GM12878 (cell line): ENCODE data around the gene OPCML.

Source experiments
- BRCA1 ChIP-seq: IDR thresholded peaks from 2 replicates; pipeline ENCODE4 v1.6.1; 2011; ENCODE audit warnings: low read depth, low read length, improper control_type of control experiment
- MTA3 ChIP-seq: IDR thresholded peaks from 2 replicates; pipeline ENCODE4 v1.6.1; 2012; ENCODE audit warnings: low read length, inconsistent platforms, borderline replicate concordance
- TF ChIP-seq, protein P1 (sequence below): fragments of 450-650 bp; IDR thresholded peaks from 2 replicates; pipeline ENCODE4 v1.6.1; 2017; ENCODE audit warnings: mild to moderate bottlenecking
- TF ChIP-seq, protein P2 (sequence below): IDR thresholded peaks from 2 replicates; pipeline ENCODE4 v1.6.1; 2011; ENCODE audit warnings: low read depth, low read length, improper control_type of control experiment, borderline replicate concordance
- TF ChIP-seq, protein P3 (sequence below): IDR thresholded peaks from 2 replicates; pipeline ENCODE4 v1.6.1; 2012; ENCODE audit warnings: low read depth, low read length, improper control_type of control experiment

DNA sequence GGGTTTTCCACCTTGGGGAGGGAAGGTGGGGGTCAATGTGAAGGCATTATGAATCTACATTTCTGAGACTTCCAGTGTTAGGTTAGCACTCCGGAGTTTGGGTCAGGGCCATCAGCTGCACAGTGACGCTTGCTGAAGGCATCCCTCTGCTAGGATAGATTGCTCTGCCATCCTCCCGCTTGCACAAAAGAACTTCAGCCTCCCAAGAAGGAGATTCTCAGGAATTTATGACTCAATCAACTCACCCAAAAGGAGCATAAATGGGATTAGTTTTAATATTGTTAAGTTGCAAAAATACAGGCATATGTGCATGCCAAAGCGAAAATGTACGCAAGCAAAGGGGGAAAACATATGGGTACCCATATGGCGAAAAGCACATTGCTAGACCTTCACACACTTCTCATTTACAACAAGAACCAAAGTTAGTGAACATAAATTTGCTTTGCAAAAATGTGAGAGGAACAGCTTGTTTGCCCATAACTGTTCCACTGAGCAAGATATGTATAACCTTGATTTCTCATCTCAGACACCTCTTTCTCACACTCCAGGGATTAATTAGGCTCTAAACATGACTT is 1013.0 kb downstream of the OPCML start:
- TF ChIP-seq, protein P1, sequence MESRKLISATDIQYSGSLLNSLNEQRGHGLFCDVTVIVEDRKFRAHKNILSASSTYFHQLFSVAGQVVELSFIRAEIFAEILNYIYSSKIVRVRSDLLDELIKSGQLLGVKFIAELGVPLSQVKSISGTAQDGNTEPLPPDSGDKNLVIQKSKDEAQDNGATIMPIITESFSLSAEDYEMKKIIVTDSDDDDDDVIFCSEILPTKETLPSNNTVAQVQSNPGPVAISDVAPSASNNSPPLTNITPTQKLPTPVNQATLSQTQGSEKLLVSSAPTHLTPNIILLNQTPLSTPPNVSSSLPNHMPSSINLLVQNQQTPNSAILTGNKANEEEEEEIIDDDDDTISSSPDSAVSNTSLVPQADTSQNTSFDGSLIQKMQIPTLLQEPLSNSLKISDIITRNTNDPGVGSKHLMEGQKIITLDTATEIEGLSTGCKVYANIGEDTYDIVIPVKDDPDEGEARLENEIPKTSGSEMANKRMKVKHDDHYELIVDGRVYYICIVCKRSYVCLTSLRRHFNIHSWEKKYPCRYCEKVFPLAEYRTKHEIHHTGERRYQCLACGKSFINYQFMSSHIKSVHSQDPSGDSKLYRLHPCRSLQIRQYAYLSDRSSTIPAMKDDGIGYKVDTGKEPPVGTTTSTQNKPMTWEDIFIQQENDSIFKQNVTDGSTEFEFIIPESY: no peak
- TF ChIP-seq, protein P2, sequence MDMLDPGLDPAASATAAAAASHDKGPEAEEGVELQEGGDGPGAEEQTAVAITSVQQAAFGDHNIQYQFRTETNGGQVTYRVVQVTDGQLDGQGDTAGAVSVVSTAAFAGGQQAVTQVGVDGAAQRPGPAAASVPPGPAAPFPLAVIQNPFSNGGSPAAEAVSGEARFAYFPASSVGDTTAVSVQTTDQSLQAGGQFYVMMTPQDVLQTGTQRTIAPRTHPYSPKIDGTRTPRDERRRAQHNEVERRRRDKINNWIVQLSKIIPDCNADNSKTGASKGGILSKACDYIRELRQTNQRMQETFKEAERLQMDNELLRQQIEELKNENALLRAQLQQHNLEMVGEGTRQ: no peak
- no peak for TF ChIP-seq BRCA1
- TF ChIP-seq, protein P3, sequence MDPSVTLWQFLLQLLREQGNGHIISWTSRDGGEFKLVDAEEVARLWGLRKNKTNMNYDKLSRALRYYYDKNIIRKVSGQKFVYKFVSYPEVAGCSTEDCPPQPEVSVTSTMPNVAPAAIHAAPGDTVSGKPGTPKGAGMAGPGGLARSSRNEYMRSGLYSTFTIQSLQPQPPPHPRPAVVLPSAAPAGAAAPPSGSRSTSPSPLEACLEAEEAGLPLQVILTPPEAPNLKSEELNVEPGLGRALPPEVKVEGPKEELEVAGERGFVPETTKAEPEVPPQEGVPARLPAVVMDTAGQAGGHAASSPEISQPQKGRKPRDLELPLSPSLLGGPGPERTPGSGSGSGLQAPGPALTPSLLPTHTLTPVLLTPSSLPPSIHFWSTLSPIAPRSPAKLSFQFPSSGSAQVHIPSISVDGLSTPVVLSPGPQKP: no peak
- TF ChIP-seq MTA3: no peak
